ENCODE results near the gene CNTFR. TPM values are rescaled to one million over a fixed set of nuclear protein-coding genes. Genes with fewer than 3 reads are reported as not detected.
"Not testable (repeated sequence)": the region's sequence is repeated elsewhere in the genome, so short reads cannot be mapped to it uniquely, and the experiment has no call there.

Gene CNTFR, protein sequence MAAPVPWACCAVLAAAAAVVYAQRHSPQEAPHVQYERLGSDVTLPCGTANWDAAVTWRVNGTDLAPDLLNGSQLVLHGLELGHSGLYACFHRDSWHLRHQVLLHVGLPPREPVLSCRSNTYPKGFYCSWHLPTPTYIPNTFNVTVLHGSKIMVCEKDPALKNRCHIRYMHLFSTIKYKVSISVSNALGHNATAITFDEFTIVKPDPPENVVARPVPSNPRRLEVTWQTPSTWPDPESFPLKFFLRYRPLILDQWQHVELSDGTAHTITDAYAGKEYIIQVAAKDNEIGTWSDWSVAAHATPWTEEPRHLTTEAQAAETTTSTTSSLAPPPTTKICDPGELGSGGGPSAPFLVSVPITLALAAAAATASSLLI
- 9.4 TPM for total RNA-seq

DNA sequence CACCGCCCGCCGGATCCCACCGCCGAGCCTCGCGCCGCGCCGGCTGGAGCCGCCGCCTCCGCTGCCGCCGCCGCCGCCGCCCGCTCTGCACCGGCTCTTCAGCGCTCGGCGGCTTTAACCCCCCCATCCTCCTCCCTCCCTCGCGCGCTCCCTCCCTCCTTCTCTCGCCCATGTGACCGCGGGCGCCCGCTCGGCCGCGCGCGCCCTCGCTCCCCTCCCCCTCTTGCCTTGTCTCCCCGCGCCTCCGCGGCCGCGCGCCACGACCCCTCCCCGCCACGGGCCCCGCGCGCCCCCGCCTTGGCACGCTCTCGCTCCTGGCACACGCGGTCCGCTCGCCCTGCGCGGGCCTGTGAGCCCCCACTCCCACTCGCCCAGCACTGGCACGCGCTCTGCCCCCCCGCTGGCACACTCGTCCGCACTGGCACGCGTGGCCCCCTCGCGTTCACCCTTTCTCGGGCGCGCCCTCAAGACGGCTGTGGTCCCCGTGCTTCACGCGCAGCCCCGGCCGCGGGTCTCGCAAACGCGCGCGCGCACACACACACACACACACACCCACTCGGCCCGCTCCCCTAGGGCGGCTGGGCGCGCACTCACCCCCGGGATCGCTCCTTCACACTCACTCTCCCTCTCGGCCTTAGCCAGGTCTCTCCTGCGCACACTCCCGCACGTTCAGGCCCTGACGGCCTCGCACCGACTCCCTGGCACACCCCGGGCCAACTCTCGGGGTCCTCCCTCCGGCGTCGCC lies at the start of gene CNTFR:
CNTFR (minus strand) TSS at position 89 of the 745 bp plus-strand sequence. CDS start 20,743 bp downstream, outside the sequence.
- DNase-seq (ENCODE audit: low spot score), result no peak

DNA sequence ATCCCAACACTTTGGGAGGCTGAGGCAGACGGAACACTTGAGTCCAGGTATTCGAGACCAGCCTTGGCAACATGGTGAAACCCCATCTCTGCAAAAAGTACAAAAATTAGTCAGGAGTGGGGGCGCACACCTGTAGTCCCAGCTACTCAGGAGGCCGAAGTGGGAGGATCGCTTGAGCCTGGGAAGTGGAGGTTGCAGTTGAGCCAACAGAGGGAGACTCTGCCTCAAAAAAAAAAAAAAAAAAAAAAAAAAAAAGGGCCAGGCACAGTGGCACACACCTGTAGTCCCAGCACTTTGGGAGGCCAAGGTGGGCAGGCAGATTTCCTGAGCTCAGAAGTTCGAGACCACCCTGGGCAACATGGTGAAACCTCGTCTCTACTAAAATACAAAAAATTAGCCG lies 49.8 kb upstream of the CNTFR start:
- DNase-seq (ENCODE audit: low spot score), result not testable (repeated sequence)

DNA sequence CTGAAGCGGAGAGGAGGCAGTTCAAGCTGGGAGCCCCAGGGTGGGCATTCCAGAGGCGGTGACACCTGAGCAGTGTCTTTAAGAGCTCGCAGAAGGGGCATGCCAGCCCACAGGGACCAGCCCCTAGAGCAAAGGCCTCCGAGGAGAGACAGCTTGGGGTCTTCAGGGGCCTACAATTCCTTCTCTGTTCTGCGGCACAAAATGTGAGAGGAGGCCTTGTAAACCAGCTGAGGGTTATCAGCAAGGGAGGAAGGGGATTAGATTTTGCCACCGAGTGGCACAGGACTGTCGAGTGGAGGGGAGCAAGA lies 48.6 kb upstream of the CNTFR start:
- no peak for DNase-seq (ENCODE audit: low spot score)

DNA sequence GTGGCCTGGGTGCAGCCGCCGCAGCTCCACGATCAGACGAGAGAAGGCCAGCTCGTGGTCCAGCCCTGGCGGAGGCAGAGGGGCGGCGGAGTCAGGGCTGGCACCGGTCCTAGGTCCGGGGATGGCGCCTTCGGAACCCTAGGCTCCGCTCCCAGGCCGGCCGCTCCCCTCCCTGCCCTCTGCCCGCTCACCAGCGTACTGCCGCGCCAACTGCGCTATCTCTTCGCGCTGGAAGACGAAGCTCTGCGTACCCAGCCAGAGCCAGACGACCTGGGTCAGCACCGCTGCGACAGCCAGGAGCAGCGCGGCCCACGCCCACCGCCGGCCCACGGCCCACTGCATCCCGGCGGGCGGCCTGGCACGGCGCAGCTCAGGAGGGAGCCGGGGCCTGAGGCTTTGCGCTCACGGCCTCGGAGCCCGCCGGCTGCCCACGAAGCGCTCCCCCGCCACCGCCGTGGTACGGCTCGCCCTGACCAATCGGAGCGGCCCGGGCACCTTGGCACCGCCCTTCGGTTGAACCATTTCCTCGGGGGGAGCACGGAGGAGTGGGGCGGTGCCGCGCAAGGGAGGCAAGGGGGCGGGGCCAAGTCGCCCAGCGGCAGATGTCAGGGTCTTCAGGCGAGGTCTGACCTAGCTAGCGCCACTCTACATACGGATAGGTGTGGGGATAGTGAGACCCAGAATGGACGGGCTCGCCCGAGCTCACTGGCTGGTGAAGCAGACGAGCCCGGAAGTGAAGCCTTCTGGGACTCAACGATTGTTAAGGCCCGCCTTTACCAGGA lies 48.0 kb upstream of the CNTFR start, which contains the start of gene SIGMAR1:
SIGMAR1 (minus strand) TSS at position 432 of the 782 bp plus-strand sequence; CDS start at position 342, 90 bp downstream.
- DNase-seq (ENCODE audit: low spot score), result peak; percentile 95

DNA sequence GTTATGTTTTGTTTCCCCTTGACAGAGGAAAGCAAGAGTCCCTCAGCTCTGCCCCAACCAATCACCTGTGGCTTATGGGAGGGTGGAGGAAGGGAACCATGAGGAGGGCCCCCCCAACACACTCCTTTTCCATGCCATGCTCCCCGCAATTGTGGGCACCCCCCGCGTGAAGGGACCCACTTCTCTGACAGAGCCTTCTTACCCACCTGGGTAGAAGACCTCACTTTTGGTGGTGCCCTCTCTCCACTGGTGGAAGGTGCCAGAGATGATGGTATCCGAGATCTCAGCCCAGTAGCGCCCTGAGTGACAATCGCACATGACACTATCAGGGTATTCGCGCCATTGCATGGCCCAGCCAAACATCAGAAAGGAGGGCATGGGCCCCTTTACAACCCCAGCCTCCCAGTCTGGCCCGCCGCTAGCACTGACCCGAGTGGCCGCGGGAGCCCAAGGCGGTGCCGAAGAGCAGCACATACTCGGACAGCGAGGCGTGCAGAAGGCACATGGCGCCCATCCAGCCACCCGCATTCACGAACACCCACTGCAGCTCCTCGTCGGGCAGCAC lies 47.3 kb upstream of the CNTFR start:
- DNase-seq (ENCODE audit: low spot score), result no peak

DNA sequence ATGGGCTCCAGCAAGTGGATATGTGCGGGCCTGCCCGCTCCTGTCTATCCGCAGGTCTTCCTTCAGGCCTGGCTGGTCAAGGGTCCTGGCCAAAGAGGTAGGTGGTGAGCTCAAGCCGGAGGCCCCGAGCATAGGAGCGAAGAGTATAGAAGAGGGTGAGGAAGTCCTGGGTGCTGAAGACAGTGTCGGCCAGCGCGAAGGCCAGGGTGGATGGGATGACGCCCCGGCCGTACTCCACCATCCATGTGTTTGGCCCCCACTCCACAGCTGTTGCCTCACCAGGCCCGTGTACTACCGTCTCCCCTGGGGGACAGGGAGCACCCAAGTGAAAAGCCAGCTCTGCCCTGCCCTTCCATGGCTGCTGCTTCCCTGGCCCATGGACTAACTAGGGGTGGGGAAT lies 46.0 kb upstream of the CNTFR start:
- DNase-seq (ENCODE audit: low spot score), result no peak

DNA sequence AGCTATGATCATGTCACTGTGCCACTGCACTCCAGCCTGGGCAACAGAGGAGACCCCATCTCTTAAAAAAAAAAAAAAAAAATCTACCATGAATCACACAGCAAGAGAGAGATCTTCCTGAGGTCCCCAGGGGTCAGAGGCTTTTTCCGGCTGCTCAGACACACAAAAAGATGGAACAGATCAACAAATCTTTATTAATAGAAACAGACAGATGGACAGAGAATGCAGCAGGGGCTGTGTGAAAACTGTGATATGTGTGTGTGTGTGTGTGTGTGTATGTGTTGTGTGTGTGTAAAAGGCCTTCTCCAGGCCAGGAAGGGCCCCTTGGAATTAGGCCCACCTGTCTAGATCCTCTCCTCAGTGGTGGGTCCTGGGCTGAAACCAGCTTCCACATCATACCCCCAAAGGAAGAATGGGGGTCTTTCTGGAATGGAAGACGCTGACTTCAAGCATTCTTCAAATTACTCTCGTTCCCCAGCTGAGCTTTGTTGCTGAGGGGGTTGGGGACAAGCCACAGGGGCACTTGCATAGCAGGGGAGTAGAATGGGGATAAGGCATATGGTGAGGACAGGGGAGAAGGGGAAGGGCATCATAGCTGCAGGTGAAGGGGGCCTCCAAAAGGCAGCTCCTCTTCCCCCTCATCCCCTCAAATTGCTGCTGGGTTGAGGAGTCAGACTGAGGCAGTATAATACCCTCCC lies 45.2 kb upstream of the CNTFR start:
- no peak for DNase-seq (ENCODE audit: low spot score)

DNA sequence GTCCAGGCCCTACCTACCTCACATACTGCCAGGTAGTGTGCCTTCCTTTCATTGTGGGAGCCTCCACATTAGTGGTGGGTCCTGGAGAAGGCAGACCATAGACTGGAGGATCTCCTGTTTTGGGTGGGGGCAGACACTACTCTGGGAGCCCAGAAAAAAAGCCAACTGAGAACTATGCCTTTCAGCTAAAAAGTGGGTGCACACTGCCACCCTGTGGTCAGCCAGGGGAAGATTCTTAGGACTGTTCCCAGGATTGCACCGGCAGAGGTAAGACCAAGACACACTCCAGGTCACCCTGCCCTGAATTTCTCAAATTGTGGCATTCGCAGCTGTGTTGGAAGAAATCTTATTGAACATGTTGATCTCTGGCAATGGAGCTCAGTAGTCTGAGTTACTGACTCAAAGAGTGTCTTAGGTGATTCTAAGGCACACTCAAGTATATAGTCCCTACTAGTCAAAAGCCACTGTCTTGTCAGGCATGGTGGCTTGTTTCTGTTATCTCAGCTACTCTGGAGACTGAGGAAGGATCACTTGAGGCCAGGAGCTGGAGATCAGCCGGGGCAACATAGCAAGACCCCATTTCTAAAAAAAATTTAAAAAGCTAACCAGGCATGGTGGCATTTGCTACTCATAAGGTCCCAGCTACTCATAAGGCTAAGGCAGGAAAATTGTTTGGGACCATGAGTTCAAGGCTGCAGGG lies 44.5 kb upstream of the CNTFR start:
- DNase-seq (ENCODE audit: low spot score), result peak; percentile 69

DNA sequence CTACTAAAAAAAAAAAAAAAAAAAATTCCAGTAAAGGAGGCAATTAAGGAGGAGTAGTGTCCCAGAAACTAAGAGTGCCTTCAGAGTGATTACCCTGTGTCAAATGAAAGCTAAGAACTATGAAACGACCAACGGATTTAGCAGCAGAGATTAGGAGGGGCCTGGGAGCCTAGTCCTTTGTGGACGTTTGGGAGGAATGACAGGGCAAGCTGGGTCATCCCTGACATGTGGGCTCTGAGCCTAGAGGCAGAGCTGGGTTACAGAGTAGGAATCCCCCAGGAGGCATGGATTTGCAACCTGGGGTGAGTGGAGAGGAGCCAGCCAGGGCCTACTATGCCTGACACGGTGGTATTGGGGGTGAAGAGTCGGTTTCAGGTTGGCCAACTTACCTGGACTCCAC lies 43.6 kb upstream of the CNTFR start:
- no peak for DNase-seq (ENCODE audit: low spot score)

DNA sequence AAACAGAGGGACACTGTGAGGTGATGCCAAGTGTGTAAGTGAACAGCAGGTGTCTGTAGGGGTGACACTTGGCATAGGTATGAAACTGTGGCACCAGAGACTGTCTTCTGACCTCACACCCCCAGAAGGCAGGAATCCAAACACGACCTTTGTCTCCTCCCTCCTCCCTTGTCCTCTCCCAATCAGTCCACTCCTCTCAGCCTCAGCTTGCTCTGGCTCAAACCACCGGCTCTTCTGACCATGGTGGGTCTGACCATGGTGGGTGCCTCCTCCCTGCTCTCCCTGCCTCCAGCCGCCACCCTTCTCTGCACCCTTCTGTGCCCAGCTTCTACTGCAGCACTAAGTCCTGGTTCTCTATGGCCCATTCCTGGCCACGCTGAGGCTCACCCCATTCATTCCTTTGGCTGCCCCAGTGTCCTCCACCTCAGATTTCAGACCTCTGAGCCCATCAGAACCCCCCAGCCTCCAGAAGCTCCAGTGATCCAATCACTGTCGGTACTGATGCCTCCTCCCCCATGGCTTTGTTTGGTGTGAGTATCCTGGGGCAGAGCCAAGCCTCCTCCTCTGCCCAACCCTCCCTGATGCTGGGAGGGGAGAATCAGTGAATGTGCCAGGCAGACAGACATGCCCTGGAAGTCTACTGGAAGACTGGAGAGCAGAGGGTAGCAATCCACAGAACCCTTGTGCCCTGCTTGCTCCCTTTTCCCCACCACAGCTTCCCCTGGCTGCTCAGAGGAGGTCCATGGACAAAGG lies 41.1 kb upstream of the CNTFR start:
- no peak for DNase-seq (ENCODE audit: low spot score)

DNA sequence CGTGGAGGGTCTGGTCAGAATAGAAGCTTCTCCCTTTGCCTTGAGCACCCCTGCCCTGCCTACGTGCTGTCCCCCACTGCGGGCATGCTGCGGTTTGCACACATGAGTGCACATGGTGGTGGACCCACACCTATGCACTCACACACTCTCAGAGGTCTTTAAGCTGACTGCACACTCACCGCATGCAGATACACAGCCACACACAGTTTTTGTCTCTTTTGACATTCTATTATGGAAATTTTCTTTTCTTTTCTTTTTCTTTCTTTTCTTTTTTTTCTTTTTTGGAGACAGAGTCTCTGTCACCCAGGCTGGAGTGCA lies 39.9 kb upstream of the CNTFR start:
- DNase-seq (ENCODE audit: low spot score), result no peak

DNA sequence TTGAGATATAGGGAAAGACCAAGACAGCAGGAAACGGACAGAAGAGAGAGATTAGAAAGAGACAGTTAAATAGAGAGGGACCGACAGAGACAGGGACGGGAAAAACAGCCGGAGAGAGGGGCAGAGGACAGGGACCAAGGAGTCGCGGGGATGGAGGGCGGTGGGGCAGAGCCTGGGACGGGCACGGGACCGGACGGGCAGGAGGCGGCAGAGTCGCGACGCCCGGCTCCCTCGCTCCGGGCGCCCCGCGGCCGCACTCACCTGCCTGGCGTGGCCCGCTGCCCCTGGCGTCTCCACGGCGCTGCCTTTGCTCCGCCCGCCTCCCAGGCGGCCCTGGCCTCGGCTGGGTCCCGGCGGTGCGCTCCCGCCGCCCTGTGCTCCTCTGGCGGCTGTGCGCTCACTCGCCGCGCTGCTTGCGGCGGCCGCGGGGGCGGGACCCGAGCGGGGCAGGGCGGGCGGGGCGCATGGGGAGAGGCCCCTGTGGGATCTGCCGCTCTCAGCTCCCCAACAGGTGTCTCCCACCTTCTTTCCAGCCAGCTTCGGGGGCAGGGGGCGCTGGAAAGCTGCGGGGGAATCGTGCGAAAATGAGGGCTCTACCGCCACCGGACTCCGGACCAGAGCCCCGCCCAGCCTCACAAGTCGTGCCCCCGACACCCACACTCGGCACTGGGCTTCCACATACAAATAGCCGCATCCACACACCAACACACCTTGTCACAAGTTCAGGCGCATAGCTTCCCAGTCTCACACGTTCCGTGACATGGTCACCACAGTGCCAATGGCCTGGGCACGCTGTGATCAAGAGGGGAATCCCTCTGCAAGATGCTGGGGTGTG lies 39.3 kb upstream of the CNTFR start, which contains the start of gene ARID3C:
ARID3C (minus strand) TSS at position 411 of the 835 bp plus-strand sequence. CDS start 1,052 bp downstream, outside the sequence.
- no peak for DNase-seq (ENCODE audit: low spot score)

DNA sequence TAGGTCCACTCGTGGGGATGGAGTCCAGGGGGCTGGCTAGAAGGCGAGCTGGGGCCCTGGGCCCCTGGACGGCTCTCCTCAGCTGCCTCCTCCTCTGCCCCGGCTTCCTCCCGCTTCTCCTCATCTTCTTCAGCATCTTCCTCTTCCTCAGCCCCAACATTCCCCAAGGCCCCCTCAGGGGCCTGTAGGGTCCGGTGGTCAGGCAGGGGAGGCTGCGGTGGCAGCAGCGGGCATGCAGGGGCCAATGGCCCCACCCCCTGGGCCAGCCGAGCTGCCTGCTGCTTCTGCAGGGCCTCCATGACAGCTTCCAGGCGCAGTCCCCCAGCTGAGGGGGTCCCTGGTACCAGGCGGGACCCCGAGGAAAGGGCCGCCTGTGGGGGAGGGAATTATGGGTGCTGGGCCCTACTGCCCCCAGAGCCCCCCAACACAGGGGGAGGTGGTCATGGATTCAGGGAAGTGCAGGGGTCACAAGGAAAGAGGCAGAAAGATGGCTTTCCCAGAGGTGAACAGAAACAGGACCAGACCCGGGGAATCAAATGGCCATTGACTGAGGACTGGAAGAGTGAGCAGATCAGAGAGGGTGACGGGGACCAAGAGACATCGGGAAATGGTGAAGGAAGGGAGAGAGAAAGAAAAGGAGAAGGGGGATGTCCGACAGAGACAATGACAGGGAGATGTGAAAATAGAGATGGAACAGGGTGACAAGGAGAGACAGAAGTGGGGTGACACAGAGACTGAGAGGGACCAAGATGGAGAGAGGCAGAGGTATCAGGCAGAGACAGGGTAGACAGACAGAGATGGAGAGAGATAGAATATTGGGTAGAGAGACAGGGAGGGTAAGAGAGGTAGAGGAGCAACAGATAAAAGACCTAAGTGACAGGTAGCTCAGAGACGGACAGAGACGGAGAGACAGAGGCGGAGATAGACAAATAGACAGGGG lies 38.5 kb upstream of the CNTFR start:
- no peak for DNase-seq (ENCODE audit: low spot score)

DNA sequence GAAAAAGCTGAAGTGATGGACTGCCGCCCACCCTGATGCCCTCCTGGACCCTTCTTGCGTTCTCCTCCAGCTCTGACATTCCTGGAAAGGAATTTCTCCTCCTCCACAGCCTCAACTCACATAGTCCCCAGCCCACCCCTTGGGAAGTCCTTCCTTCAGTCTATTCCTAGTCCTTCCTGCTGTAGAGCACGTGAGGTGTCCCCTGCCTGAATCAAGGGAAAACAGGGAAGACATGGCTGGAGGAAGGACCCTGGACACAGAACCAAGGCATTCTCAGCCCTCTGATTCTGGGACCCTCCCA lies 35.6 kb upstream of the CNTFR start:
- DNase-seq (ENCODE audit: low spot score), result no peak

DNA sequence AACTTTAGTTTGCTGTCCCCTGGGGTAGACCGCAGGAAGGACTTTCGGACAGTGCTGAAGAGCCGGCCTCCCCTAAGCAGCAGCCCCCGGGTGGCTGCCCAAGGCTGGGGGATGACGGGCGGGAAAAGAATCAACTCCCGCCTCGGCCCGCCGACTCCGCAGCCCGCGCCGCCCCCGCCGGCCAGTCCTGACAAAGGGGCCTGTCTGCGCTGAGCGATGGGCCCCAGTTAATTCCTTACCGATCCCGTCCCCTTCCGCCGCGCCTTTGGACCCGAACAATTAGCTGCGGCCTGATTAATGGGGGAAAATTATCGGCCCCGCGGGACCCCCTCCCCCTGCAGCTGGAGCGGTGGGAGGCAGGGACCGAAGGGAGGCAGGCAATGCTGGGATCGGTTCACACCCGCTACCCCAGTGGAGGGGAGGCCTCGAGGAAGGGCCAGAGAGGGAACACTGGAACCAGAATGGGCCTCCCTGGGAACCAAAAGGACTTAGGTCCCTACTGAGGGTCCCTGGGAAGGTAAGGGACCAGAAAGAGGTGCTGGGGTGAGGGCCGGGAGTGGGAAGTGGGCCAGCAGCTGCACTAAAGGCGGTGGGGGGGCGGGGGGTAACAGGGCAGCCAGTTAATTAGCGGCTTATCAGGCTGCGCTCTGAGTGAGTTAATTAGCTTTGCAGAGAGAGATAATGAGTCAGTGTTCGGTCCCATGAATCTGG lies 35.1 kb upstream of the CNTFR start:
- DNase-seq (ENCODE audit: low spot score), result no peak

DNA sequence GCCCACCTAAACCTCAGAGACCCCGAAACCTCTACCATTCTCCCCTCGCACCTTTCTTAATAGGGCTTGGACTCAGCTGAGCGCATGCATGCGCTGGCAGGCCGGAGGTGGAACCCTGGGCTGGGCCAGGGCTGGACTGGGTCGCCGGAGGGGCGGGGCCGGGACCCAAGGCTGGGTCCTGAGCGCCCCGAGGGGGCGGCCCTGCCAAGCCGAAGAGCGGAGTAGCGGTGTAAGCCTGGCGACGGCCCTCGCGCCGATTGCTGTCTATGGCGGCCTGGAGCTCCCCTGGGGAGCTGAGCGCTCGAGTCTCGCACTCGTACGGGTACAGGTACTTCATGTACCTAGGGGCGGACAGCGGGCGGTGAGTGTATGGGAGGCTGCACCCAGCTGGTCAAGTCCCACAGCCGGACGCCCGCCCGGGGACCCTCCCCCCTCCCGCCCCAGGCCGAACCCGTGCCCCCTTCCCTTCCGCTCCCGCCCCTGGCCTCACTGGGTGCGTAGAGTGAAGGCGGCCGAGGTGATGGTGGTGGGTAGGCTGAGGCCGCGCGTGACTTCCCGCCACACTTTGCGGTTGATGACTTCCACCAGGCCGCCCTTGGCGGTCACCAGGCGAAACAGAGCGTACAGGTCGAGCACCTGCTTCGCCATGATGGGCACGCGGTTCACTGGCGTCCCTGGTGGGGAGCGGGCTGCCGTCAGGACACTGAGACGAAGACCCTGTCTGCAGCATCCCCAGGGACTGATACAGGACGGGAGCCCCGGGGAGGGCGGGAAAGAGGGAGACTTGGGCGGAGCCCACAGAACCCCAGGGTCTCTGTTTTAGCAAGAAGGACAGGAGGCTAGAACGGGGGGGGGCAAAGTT lies 34.1 kb upstream of the CNTFR start:
- no peak for DNase-seq (ENCODE audit: low spot score)
